Stimulated activated CD8-positive, alpha-beta memory T cell treated with anti-CD3 and anti-CD28 coated beads, Interleukin-12 subunit alpha, Interleukin-12 subunit beta, amount 100 ng/mL, for 1 hour (primary cell): ENCODE measurements around the gene RNF145.
"Not testable (repeated sequence)": the region's sequence is repeated elsewhere in the genome, so short reads cannot be mapped to it uniquely, and the experiment has no call there.

Experiments used
- DNase-seq: peaks from one replicate; pipeline ENCODE4 v3.0.0-alpha.2; 2020; ENCODE audit warnings: low read depth

The RNF145 gene

GRCh38 chr5:159156426-159157238, 52.7 kb downstream of the RNF145 start:
- peak; percentile 18 for DNase-seq

GRCh38 chr5:159155960-159156359, 53.4 kb downstream of the RNF145 start:
- DNase-seq, result no peak

GRCh38 chr5:159152876-159153275, 56.5 kb downstream of the RNF145 start:
- no peak for DNase-seq

GRCh38 chr5:159149085-159149484, 60.3 kb downstream of the RNF145 start:
- DNase-seq, result no peak

GRCh38 chr5:159147976-159148375, 61.4 kb downstream of the RNF145 start:
- DNase-seq, result no peak

GRCh38 chr5:159146839-159147238, 62.5 kb downstream of the RNF145 start:
- DNase-seq, result no peak

- DNase-seq, result not testable (repeated sequence)
These were observed 64.2 kb downstream of the RNF145 start for GRCh38 chr5:159145160-159145559.

GRCh38 chr5:159139802-159140201, 69.6 kb downstream of the RNF145 start:
- DNase-seq, result no peak

GRCh38 chr5:159135896-159136531, 73.3 kb downstream of the RNF145 start:
- DNase-seq, result no peak

- no peak for DNase-seq
These were observed 76.2 kb downstream of the RNF145 start for GRCh38 chr5:159133041-159133741.

GRCh38 chr5:159132429-159133040, 76.8 kb downstream of the RNF145 start:
- DNase-seq, result no peak

GRCh38 chr5:159131951-159132350, 77.4 kb downstream of the RNF145 start:
- no peak for DNase-seq

GRCh38 chr5:159130871-159131270, 78.5 kb downstream of the RNF145 start:
- no peak for DNase-seq

GRCh38 chr5:159128070-159128541, 81.2 kb downstream of the RNF145 start:
- no peak for DNase-seq

- DNase-seq, result no peak
These were observed 85.7 kb downstream of the RNF145 start for GRCh38 chr5:159123700-159124099.

GRCh38 chr5:159123189-159123588, 86.2 kb downstream of the RNF145 start:
- DNase-seq, result no peak

GRCh38 chr5:159121061-159121460, 88.3 kb downstream of the RNF145 start:
- DNase-seq, result no peak

GRCh38 chr5:159120446-159120845, 88.9 kb downstream of the RNF145 start:
- no peak for DNase-seq

GRCh38 chr5:159119842-159120241, 89.5 kb downstream of the RNF145 start:
- not testable (repeated sequence) for DNase-seq

GRCh38 chr5:159118958-159119659, 90.2 kb downstream of the RNF145 start:
- DNase-seq, result not testable (repeated sequence)

GRCh38 chr5:159113405-159113804, 95.9 kb downstream of the RNF145 start:
- DNase-seq, result no peak

- DNase-seq, result no peak
These were observed 96.9 kb downstream of the RNF145 start for GRCh38 chr5:159112436-159112835.
